Stomach (tissue), 4 donors: Measurements from ENCODE around the gene CTIF.

Source experiments
- CTCF ChIP-seq, 7 experiments: fragments of 450-650 bp in 4 of 7; fragments of 200-600 bp in 3 of 7; sonication (generic) in 3 of 7; IDR thresholded peaks; one replicate each; pipeline ENCODE4 v1.5.1; 2016 to 2019; ENCODE audit warnings: antibody characterized with exemption in 7 of 7, control low read depth in 2 of 7, mild to moderate bottlenecking in 1 of 7
- POLR2AphosphoS5 ChIP-seq, 3 donors: sonication (generic); formaldehyde crosslinking; IDR thresholded peaks; one replicate each; pipeline ENCODE4 v1.6.1; 2016; ENCODE audit warnings: antibody characterized with exemption in 3 of 3

- no peak for TF ChIP-seq POLR2AphosphoS5 (IDR thresholded peaks at IDR 0.05)
- no peak for TF ChIP-seq CTCF (IDR thresholded peaks at IDR 0.05)
These were observed 16.7 kb downstream of the CTIF start for GRCh38 chr18:48555465-48555995.
